ENCODE measurements around the gene SNX13. TPM values are rescaled to one million over a fixed set of nuclear protein-coding genes. Genes with fewer than 3 reads are reported as not detected.

Gene SNX13
- total and polyA plus RNA-seq, 2 experiments from 2014 or later, result 17.4 to 57.6 TPM

- no peaks in the 10 kb centered on the region for H4K20me1 ChIP-seq (ENCODE audit: insufficient read depth, poor library complexity, severe bottlenecking)
- H3K79me2 ChIP-seq, result no peaks in the 10 kb centered on the region
- H3K36me3 ChIP-seq (replicated peaks; ENCODE audit: insufficient read depth, low read depth), result no peaks in the 10 kb centered on the region
- H3K9me2 ChIP-seq (replicated peaks; ENCODE audit: insufficient read depth), result no peaks in the 10 kb centered on the region
- H3K4me1 ChIP-seq (ENCODE audit: insufficient read depth), result peaks cover 7% of the 10 kb centered on the region
- H3K27me3 ChIP-seq, result no peaks in the 10 kb centered on the region
- no peak overlapping the region for H3K4me3 ChIP-seq
- no peak for DNase-seq (ENCODE audit: low spot score)
- H3K4me2 ChIP-seq, result peak overlapping the region; percentile 26
- whole genome bisulfite sequencing (ENCODE audit: low lambda C conversion rate, missing lambda C conversion rate), result 95% methylated on average over 1 of the region's 1 CpG
- H3K27ac ChIP-seq, result peak overlapping the region; percentile 38
- TF ChIP-seq CTCF (IDR thresholded peaks at IDR 0.05; ENCODE audit: poor library complexity) (peak; percentile 3), EZH2phosphoT487 (IDR thresholded peaks at IDR 0.05; ENCODE audit: low read depth, severe bottlenecking, unreplicated experiment) (no peak), EZH2 (IDR thresholded peaks at IDR 0.05; ENCODE audit: borderline replicate concordance) (no peak)
- H3K9me3 ChIP-seq (ENCODE audit: low read depth), result no peaks in the 10 kb centered on the region
- H2AFZ ChIP-seq, result no peak overlapping the region
These were observed 44.0 kb upstream of the SNX13 start for GRCh38 chr7:17984288-17984687.

- Histone ChIP-seq H3K79me2 (no peaks in the 10 kb centered on the region), H2AFZ (no peak overlapping the region), H3K9me3 (ENCODE audit: low read depth) (no peaks in the 10 kb centered on the region), H3K36me3 (replicated peaks; ENCODE audit: insufficient read depth, low read depth) (no peaks in the 10 kb centered on the region), H3K4me2 (peak overlapping the region; percentile 26), H3K27me3 (no peaks in the 10 kb centered on the region), H3K9me2 (replicated peaks; ENCODE audit: insufficient read depth) (no peaks in the 10 kb centered on the region), H3K27ac (peak overlapping the region; percentile 38), H4K20me1 (ENCODE audit: insufficient read depth, poor library complexity, severe bottlenecking) (no peaks in the 10 kb centered on the region), H3K4me3 (no peak overlapping the region), H3K4me1 (ENCODE audit: insufficient read depth) (peaks cover 7% of the 10 kb centered on the region)
- WGBS (ENCODE audit: low lambda C conversion rate, missing lambda C conversion rate), result 53% methylated on average over 3 of the region's 3 CpGs
- TF ChIP-seq EZH2 (IDR thresholded peaks at IDR 0.05; ENCODE audit: borderline replicate concordance) (no peak), CTCF (IDR thresholded peaks at IDR 0.05; ENCODE audit: poor library complexity) (no peak), EZH2phosphoT487 (IDR thresholded peaks at IDR 0.05; ENCODE audit: low read depth, severe bottlenecking, unreplicated experiment) (no peak)
- no peak for DNase-seq (ENCODE audit: low spot score)
These were observed 43.1 kb upstream of the SNX13 start for GRCh38 chr7:17983221-17984062.

DNA sequence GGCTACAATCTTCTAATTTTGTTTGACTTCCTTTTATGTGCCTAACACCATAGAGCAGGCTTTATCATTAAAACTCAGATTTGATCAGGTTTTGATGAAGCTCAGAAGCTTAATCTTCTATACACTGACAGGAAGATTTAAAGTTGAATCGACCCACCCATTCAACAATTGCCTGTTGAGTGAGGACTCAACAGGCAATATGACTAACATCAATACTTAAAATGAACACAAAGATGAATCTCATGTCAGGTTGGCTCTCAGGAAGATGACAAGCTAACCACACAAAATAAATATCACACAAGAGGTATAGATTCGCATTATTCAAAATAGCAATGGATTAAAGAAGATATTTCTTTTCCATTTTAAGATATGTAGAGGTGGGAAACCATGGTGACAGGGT, 36.7 kb upstream of the SNX13 start:
- 45% methylated on average over 2 of the region's 2 CpGs for whole genome bisulfite sequencing (ENCODE audit: low lambda C conversion rate, missing lambda C conversion rate)

More for the DNA sequence above, 36.7 kb upstream of the SNX13 start:
- Histone ChIP-seq H3K4me2 (no peak overlapping the region), H4K20me1 (ENCODE audit: insufficient read depth, poor library complexity, severe bottlenecking) (no peaks in the 10 kb centered on the region), H3K27ac (no peak overlapping the region), H3K36me3 (replicated peaks; ENCODE audit: insufficient read depth, low read depth) (no peaks in the 10 kb centered on the region), H3K4me3 (no peak overlapping the region), H3K4me1 (ENCODE audit: insufficient read depth) (no peaks in the 10 kb centered on the region), H3K9me2 (replicated peaks; ENCODE audit: insufficient read depth) (no peaks in the 10 kb centered on the region), H2AFZ (no peak overlapping the region), H3K9me3 (ENCODE audit: low read depth) (no peaks in the 10 kb centered on the region), H3K27me3 (no peaks in the 10 kb centered on the region), H3K79me2 (no peaks in the 10 kb centered on the region)
- DNase-seq (ENCODE audit: low spot score), result no peak
- TF ChIP-seq EZH2 (IDR thresholded peaks at IDR 0.05; ENCODE audit: borderline replicate concordance), result no peak
- TF ChIP-seq EZH2phosphoT487 (IDR thresholded peaks at IDR 0.05; ENCODE audit: low read depth, severe bottlenecking, unreplicated experiment), result no peak
- no peak for TF ChIP-seq CTCF (IDR thresholded peaks at IDR 0.05; ENCODE audit: poor library complexity)

Measured in hepatocyte (in vitro differentiated cells).